NCI-H187 (cell line): ENCODE results near the gene CEPT1.
"Not testable (repeated sequence)": the region's sequence is repeated elsewhere in the genome, so short reads cannot be mapped to it uniquely, and the experiment has no call there.

Source experiments
- DNase-seq, 2 experiments: peaks; one replicate each; lab custom pipeline; 2025; lab: John Stamatoyannopoulos, UW

Gene CEPT1

GRCh38 chr1:111211921-111212320, 71.9 kb downstream of the CEPT1 start:
- no peak for DNase-seq

DNA sequence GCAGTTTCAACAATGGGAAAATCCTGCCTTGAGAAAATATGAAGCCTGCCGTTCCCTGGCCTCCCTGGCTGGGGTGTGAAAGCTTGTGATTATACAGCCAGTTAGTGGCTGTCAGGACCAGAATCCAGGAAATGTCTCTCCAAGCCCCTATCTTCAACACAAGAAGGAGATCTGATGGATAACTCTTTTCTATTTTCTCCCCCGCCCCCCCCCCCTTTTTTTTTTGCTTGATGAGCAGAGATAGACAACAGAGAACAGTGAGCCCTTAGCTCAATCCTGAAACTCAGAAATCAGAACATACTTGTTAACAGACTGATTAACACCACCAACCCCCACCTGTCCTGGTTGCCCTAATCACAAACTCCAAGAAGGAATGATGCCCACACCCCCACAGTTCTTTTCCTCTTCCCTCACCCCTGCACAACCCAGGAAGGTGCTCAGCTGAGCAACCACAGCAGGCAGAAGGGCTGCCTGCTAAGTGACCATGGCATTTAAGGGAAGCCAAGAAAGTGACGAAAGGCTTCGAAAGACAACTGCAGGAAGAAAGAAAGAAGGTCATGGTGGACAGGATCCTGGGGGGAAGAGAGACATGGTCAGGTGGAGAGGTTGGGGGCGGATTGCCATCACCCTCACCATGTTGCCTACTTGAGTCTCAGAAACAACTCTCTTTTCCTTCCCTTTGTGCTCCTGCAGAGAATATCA, 72.8 kb downstream of the CEPT1 start:
- DNase-seq = no peak

DNA sequence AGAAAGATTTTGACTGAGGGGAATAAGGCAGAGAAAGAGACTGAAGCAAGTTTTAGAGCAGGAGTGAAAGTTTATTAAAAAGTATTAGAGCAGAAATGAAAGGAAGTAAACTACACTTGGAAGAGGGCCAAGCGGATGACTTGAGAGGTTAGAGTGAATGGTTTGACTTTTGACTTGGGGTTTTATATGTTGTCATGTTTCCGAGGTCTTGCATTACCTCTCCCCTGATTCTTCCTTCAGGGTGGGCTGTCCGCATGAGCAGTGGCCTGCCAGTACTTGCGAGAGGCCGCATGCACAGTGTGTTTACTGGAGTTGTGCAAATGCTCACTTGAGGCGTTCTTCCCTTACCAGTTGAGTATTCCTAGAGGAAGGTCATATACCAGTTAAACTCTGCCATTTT, 73.4 kb downstream of the CEPT1 start:
- DNase-seq = no peak

DNA sequence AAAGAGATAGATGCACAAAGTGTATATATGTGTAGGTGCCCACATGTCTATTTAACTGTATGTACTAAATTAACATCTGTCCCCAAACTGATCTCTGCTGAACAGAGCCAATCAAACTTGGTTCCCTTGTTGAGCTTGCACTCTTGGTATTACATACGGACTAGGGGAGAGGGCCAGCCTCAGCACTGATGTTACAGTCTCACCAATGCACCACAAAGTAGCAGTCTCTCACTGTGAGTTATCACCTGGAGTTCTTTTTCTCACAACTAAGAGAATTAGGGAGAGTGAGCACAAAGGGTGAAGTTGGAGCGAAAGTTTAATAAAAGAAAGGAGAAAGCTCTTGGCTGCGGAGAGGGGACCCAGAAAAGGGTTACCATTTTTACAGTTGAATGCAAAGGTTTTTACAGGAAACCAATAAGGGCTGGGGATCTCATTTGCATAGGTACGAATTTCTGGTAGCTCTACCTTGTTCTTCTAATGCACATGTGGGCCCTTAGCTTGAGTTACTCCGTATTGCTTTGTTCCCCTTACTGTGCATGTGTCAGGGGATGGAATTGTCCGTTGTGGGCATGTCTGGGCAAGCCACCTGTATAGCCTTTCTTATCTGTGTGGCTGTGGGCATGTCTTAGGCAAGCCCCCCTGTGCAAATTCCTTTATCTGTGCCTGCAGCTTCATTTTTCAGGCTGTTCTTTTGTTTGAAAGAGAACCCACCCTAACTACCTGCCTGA, 74.2 kb downstream of the CEPT1 start:
- no peak for DNase-seq

GRCh38 chr1:111214884-111215283, 74.9 kb downstream of the CEPT1 start:
- DNase-seq = no peak

- DNase-seq = not testable (repeated sequence)
Observed at GRCh38 chr1:111215285-111215684, 75.3 kb downstream of the CEPT1 start.

DNA sequence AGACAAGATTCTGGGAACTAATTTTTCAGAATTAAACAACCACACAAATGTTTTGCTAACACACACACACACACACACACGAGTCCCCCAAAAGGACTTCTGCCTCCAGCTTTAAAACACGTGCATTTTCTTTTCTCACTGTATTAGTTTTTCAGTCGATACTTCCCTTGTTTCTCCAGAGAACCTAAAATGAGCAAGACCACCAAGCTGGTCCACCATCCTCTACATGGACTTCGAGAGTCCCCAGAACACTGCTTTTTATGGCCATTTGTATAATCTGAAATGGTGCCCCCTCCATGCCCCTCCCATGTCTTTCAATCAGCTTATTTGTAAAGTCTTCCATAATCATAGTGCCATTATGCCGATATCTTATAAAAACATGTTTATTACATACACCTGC, 76.7 kb downstream of the CEPT1 start:
- DNase-seq = no peak

DNA sequence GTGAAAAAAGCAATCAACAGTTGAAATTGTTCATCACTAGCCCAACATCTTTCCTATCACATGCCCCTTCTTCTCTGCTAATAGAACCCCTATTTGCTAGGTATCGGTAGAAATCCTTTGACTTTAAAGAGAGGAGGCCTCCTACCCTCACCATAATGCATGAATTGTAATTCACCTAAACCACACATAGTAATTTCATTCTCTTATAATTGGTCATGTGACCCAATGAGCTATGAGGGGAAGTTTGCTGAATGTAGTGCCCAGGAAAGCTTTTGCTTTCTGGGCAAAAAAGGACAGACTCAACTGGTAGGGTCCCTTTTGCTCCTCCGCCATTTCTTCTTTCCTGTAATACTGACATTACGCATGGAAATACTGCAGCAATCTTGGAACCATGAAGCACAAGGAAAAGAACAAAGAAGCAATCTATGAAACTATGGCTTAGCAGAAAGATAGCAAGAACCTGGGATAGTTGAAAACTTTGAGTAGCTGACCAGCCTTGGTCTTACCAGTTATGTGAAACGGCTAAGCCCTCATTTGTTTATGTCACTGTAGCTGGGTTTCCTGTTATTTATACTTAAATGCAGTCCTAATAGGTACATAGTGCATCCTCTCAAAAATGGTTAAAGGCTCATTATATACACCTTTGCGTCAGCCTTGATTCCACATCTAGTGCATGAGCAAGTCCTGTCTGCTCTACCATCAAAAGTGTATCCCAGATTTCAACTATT, 77.3 kb downstream of the CEPT1 start:
- DNase-seq = no peak

GRCh38 chr1:111218701-111219556, 78.9 kb downstream of the CEPT1 start:
- DNase-seq = no peak

DNA sequence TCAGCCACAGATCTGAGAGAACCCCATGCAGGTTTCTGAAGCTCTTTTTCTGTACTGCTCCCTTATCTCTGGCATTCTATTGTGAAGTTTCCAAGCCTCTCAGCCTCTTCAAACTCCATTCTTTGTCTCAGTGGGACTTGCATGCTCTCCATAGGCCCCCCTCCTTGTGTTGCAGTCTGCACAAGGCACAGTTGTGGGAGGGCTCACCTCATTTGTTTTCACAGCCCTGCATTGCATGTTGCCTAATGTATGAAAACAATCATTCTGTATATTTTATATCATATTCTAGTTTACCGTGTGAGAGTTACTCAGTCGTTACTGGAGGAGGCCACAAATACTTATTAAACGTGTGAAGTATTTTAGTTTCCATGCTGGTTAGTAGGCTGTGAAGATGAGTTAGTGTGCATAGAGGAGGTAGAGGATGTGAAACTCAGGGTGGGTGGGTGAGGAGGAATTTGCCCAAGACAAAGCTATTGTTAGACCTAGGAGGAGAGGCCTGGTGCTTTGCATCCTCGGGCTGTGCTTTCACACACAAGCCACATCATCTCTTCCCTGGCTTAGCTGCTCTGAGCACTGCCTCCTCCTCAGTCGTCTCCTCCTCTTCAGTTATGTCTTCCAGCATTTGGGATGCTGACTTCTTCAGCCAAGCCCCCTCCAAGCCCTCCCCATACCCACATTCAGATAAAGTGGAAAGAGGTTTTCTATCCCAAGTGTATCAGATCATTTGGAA, 79.7 kb downstream of the CEPT1 start:
- DNase-seq = no peak

DNA sequence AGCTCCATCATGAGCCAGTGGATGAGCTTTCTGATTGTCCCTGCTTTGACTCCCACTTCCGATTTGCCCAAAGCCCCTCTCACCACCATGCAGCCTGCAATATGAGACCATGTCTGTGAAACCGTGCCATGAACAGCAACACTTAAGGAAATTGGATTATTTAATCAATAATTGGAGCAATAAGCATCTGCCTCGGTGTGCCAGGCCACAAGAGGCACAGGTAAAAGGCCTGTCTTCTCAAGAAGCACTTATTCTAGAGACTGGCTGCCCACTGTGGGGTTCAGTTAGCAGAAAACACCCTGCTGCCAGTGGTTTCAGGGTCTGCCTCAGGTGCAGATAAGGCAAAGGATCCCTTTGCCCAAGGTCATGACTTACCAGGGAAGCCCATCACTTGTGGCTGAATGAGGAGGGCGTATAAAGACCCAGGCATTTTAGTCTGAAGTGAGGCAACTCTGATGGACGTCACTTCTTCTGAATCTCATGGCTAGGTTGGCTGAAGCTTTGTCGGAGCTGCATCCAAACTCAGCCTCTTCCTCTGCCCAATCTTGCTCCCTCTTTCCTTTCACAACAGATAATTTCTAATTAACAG, 80.4 kb downstream of the CEPT1 start:
- DNase-seq = no peak

DNA sequence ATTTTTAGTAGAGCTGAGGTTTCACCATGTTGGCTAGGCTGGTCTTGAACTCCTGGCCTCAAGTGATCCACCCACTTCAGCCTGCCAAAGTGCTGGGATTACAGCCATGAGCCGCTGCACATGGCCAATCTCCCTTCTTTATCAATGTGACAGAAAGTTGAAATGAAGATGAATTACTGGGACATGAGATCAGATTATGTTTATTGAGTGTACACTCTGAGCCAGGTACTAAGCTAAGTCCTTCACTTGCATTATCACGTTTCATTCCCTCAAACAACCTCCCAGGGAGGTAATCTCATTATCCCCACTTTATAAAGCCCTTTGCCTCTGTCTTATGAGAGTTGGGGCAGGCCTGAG, 81.2 kb downstream of the CEPT1 start:
- no peak for DNase-seq

DNA sequence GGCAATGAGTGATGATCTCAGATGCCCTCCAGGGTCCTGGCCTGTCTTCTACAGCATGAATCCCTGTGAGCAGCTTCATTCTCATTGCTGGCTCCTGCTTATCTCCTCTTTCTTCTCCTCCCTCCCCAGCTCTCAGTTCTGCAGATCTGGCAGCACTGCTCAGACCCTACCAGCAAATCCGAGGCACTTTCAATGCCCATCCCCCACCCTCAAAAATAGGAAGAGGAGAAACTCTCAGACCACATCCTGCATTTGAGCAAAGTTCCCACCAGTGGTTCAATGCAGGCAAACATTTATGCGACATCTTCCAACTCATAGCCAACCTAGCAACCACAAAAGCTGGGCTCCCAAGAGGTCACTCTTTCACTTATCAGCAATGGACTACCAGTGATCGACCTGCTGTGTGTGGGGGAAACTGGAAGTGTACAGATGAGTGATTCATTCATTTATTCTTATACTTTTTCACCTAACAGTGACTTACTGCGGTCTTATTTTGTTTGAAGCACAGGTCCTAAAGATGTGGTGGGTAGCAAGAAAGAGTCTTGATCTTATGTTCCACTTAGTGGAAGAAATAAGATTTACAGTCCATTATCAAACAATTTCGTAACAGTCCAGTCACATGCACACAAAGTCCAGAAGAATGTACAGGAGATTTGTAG, 81.7 kb downstream of the CEPT1 start:
- DNase-seq = no peak

DNA sequence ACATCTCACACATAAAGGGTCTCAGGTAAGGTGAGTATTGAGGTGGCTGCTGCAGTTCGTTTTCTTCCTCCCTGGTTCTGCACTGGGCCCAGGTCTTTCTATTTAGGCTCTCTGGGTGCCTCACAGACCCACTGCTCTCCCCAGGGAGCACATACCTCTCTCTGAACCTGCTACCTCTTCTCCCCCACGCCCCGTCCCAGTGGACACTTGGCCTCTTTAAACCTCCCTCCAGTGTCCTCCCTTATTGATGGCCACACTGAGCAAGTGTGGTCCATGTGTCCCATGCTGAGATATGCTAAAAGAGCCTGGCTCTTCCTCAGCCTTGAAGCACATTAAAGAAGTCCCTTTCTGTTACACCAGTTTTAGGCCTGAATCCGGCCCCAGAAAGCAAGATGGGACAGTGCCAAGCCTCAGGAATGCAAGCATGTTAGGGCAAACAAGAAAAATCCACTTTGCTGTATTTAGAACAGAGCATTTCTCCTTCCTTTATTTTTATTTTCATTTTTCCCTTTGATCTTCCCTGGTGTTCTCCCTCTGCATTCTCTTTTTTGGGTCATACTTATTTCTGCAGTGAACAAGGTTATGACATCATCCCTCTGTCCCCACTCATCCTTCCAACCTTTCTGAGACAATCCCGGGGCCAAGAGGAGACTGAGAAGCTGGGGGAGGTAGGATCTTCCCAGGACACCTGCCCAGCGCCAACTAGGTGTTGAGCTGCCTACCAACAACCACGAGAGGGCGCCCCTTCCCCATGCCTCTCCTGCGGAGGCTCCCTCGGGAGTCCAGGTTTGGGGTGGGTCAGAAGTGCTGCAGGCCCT, 82.5 kb downstream of the CEPT1 start:
- DNase-seq = peak; percentile 19 to 34

- DNase-seq = no peak
Observed at GRCh38 chr1:111223126-111223685, 83.2 kb downstream of the CEPT1 start.

DNA sequence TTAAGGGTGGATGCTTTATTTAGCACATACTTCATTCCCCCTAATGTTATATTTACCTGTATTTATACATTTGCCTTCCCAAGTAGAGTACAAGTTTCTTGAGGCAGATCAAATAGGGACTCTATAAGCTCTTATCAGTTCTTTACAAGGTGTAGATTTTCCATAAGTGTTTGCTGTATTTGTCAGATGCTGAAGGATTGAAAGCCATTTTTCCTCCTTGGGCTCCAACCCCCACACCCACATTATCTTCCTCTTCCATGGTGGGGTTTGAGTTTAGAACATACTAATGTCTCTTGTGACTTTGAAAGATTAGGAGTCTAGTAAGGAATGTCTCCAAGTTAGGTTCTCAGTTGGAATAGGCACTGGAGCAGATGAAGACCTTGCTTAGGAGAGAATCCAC, 85.1 kb downstream of the CEPT1 start:
- DNase-seq = no peak

DNA sequence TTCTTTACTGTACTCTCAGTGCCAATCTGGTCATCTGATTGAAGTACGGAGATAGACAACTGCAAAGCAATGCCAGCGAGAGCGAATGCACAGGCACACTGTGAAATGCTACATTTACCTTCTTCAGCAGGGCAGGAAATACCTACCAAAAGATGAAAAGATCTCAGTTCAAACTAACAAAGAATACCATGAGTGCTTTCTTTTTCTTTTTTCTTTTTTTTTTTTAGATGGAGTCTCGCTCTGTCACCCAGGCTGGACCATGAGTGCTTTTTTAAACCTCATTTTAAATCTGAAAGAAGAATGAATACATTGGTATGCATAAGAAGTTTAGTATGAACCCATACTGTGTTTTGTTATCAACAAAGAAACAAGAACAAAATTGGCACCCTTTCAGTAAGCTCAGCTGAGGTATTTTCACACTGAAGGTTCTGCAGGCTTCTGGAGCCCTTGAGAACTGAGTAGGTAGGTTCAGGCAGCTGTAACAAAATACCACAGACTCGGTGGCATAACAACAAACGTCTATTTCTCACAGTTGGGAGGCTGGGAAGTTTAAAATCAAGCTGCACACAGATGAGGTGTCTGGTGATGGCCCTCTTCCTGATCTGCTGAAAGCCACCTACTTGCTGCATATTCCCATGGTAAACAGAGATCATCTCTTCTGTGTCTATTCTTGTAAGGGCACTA, 85.8 kb downstream of the CEPT1 start:
- no peak for DNase-seq

GRCh38 chr1:111227434-111227833, 87.4 kb downstream of the CEPT1 start, which contains the start of gene CHI3L2:
Gene CHI3L2 (plus strand): TSS chr1:111227713. CDS start chr1:111227730, 17 bp downstream.
- DNase-seq = no peak
